CD4-positive, alpha-beta T cell treated with Interferon gamma for 1 hour (primary cell): ENCODE measurements around the gene HRH3.

ENCODE experiments used
- DNase-seq: peaks from one replicate; pipeline ENCODE4 v3.0.0-alpha.2; 2020

The HRH3 gene

GRCh38 chr20:62219992-62220665 lies at the start of gene HRH3:
Gene HRH3 (minus strand): TSS chr20:62220278. CDS start chr20:62219970, 308 bp downstream.
- peak; percentile 11 for DNase-seq

DNA sequence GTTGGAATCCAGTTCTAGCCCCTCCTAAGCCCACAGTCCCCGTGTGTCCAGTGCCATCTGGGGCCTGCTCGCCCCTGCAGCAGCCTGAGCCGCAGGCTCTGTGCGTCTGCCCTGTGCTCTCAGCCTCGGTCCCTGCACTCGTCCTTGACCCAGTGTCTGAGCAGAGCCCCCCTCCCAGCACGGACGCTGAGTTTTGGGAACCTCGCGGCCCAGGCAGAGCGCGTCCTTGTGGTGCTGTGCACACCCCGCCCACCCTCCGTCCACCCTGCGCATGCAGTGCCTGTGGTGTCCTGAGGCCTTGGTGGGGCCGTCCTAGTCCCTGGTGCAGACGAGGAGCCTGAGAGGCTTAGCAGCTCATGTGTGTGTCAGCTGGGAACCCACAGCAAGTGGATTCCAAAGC lies 49.8 kb upstream of the HRH3 start:
- DNase-seq, result no peak

DNA sequence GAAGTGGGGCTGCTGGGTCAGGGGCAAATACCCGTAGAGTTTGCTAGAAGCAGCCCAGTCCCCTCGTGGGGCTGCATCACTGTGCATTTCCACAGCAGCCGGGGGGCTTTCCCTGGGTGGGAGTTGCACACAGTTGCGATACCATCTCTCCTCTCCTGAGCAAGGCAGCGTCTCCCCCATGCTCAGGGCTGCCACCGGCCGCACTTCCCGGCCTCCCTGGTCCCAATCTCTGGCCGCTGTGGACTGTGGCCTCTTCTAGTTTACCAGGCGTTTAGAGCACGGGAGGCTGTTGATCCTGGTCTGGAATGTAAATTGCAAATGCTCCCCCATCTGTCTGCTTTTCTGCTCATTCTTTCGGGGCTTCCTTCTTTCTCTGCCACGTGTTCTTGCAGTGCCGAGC lies 49.3 kb upstream of the HRH3 start:
- no peak for DNase-seq

GRCh38 chr20:62268228-62268900 lies 48.3 kb upstream of the HRH3 start:
- no peak for DNase-seq

DNA sequence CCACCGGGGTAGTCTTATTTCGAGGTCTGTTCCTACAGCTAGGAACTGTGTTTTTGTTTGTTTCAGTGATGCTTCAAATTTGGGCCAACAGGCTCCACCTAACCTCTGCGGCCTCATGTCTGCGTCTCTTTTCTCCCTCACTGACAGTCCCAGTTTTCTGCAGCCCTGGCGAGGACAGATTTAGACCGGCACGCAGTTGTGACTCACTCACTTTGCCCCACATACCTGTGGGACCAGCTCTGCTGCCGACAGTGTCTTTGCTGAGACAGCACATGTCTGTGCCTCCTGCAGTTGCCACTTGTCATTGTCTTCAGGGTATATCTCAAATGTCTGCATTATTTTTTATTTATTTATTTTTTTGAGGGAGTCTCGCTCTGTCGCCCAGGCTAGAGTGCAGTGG lies 47.5 kb upstream of the HRH3 start:
- no peak for DNase-seq

DNA sequence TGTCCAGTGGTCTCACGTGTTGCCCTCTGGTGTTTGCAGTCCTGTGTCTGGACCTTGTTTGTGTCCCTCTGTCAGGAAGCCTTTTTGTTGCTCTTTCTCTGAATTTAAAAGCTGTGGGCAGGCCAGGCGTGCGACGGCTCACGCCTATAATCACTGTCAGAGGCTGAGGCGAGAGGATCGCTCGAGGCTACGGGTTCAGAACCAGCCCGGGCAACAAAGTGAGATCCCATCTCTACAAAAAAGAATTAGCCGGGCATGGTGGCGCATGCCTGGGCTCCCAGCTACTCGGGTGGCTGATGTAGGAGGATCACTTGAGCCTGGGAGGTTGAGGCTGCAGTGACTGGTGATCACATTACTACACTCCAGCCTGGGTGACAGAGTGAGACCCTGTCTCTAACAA lies 46.8 kb upstream of the HRH3 start:
- DNase-seq, result no peak

GRCh38 chr20:62266340-62266739 lies 46.3 kb upstream of the HRH3 start:
- DNase-seq, result no peak

- DNase-seq, result no peak
Measured at GRCh38 chr20:62265365-62265764, 45.3 kb upstream of the HRH3 start.

- no peak for DNase-seq
Measured at GRCh38 chr20:62263396-62263795, 43.3 kb upstream of the HRH3 start.

DNA sequence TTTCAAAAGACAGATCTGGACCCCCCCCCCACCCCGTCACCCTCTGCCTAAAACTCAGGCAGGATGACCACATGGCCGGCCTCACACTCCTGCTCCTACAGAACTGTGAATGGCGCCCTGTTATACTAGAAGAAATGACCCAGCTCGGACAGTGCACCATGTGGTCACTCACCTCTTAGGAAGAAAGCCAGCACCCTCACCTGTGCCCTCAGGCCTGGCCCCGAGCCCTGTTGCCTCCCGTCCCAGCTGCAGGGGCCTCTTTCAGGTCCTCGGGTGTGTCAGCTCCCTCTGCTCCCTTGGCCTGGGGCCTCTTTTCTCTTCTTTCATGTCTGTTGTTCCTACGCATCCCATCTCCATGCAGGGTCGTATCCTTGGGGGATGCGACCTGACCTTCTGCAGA lies 42.0 kb upstream of the HRH3 start:
- DNase-seq, result no peak

DNA sequence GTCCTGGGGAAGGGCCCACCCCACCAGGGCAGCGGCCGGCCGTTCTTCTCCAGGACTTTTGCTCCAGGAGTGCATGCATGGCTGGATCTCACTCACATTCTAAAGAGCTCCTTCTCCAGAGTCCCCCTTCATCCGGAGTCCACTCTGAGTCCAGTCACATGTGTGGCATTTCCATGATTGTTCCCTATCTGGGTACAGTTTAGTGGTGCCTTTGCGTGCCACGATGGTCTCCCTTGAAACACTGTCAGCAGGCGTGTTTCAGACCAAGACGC lies 39.2 kb upstream of the HRH3 start:
- DNase-seq, result no peak

DNA sequence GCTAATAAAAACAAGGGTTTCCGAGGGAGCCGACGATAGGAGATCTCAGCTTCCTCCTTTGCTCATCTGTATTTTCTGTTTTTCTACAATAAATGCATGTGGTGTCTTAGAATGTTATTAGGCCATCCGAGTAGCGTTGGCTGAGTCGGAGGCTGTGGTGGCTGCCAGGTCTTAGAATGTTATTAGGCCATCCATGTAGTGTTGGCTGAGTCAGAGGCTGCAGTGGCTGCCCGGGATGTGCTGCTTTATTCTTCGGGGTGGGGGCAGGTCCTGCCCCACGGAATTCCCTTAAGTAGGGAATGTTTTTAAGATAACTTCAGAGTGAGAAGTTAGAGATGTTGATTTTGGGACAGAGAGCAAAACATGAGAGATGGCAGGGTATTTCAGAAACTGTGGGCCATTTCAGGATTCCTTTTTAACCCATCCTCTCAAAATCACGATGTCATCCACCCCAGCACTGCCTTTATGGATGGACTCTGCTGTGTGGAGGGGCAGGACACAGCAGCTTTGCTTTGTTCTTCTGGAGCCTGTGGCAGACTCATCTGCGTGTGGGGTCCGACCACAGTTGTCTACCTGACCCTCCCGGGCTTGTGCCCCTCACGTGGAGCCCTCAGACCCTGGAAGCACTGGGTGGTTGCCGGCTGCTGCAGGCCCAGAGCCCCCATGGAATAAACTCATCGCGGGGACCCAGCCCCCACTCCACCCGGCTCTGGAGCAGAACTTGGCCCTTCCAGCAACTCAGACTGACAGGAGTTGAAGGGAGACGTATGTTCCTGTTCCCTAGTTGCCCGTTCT lies 38.6 kb upstream of the HRH3 start:
- DNase-seq, result no peak

- no peak for DNase-seq
Measured at GRCh38 chr20:62255976-62256375, 35.9 kb upstream of the HRH3 start.

- no peak for DNase-seq
Measured at GRCh38 chr20:62254021-62254724, 34.1 kb upstream of the HRH3 start.

DNA sequence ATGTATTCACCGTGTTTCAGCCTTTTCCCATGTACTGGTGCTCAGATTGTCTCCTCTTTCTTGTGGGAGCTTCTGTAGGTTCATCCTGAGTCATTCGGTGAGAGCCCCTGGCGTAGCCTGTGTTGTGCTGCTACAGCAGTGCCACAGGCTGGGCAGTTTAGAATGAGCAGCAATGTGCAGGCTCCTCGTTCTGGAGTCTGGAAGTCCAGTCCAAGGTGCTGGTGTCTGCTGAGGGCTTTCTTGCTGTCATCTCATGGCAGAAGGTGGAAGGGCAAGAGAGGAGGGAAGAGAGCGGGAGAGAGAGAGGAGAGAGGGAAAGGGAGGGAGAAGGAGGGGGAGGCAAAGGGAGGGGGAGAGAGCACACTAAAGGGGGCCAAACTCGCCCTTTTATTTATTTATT lies 33.3 kb upstream of the HRH3 start:
- DNase-seq, result no peak

DNA sequence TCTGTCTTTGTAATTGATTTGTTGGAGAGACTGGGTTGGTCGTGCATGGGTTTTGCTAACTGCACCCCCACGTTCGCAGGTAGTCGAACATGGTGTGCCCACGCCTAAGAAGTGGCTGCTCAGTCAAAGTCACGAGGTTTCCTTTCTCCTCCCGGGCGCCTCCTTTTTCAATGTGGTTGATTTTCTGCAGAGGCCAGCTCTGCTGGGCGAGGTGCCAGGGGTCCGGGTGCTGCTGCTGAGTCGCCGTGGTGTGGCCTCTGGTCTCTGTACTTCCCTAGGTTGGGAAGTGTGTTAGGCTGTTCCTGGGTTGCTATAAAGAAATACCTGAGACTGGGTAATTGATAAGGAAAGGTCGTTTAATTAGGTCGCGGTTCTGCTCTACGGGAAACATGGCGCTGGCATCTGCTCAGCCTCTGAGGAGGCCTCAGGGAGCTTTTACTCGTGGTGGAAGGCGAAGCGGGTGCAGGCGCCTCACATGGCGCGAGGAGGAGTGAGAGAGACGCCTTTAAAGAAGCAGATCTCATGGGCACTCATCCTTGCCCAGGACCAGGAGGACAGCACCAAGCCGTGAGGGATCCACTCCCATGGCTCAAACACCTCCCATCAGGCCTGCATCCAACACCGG lies 32.4 kb upstream of the HRH3 start:
- DNase-seq, result no peak

DNA sequence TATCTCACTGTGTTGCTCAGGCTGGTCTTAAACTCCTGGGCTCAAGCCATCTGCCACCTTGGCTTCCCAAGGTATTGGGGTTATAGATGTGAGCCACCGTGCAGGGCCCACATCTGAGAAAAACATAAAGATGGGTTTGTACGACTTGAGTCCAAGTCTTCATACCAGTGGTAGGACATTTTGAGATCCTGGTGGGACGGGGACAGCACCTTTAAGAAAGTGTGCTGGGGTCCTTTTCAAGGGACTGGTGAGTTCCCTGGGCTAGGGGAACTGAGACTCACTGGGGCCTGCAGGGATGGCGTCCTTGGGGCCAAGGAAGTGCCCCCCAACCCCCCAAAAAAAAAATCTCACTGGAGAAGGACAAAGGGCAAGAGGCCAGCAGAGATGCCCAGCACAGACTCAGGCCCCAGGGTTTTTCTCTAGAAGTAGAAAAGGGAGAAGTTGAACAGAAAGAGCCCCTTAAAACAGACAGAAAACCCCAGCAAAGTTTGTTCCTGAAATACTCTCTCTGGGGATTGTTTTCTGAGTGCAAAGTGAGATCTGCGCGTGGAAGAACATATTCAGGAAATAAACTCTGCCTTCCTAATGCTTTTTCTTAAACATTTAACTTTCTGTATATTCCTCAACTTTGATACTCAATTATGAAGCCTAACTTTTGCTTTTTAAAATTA lies 28.9 kb upstream of the HRH3 start:
- no peak for DNase-seq

- DNase-seq, result no peak
Measured at GRCh38 chr20:62246872-62247652, 27.0 kb upstream of the HRH3 start.

DNA sequence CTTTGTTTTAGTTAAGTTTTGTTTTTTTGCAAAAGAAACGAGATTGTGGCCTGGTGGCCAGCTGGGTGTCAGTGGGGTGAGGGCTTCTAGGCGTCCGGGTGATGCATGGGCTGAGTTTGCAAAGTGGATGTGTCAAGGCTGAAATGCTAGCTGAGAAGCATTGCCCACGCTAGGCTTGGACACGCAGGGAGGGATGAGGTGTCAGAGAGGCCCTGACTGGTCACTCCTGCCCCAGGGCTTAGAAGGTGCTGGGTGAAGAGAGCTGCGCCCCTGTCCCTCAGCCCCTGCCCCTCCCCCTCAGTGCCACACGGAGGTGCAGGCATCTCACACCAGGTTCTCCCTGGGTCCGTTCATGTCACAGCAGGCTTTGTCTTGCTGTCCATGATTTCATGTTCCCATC lies 26.4 kb upstream of the HRH3 start:
- no peak for DNase-seq

GRCh38 chr20:62245911-62246280 lies 25.8 kb upstream of the HRH3 start:
- DNase-seq, result no peak

- no peak for DNase-seq
Measured at GRCh38 chr20:62244644-62245108, 24.6 kb upstream of the HRH3 start.
